ENCODE results near the gene CAPN11.
"Not testable (repeated sequence)": the region's sequence is repeated elsewhere in the genome, so short reads cannot be mapped to it uniquely, and the experiment has no call there.

CAPN11 gene

DNA sequence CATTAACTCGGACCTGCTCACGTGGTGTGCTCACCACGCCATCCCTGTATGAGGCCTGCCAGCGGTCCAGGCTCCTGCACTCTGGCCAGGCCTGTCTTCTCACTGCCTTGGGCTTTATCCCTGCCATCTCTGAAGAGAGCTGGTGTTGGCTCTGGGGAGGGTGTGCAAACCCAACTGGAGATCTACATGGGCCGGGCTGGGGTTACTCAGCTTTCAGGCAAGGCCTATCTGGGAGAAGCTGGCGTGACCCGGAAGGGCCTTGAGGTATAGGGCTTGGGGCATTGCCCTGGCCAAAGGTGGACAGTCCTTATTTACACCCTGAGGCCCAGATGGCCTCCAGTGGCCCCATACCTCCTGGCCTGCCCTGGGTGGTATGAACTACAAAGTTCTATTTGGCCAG lies 69.8 kb downstream of the CAPN11 start:
- H3K27ac Mint-ChIP-seq, result no peak overlapping the region
- no peak for ATAC-seq

DNA sequence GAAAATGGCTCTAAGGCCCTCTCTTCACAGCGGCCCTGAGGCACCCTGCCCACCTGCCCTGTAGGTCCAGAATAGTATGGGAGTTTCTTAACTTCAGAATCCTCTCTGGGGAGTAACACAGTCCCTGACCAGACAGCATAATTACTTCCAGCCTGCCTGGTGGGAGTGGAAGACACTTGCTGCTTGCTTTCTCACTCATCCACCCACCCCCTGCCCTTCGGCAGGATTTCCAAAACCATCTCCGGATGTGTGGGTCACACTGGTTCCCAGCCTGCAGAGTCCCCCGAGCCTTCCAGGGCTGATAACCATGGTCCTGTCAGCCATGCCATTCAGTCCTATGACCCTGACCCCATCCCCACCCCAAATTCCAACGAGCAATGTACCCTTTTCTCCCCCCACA lies 70.2 kb downstream of the CAPN11 start:
- ATAC-seq, result no peak
- no peak overlapping the region for H3K4me3 Mint-ChIP-seq
- peaks cover 10% of the 10 kb centered on the region for H3K4me1 Mint-ChIP-seq
- peaks cover 34% of the 10 kb centered on the region for H3K36me3 Mint-ChIP-seq
- no peaks in the 10 kb centered on the region for H3K9me3 Mint-ChIP-seq
- no peak overlapping the region for H3K27ac Mint-ChIP-seq
- no peak for DNase-seq (ENCODE audit: low spot score in 2 of 2)

More for the DNA sequence above, 69.8 kb downstream of the CAPN11 start:
- Mint-ChIP-seq H3K4me1 (peaks cover 10% of the 10 kb centered on the region), H3K9me3 (no peaks in the 10 kb centered on the region), H3K4me3 (no peak overlapping the region), H3K36me3 (peaks cover 30% of the 10 kb centered on the region)
- DNase-seq (ENCODE audit: low spot score in 2 of 2), result no peak

DNA sequence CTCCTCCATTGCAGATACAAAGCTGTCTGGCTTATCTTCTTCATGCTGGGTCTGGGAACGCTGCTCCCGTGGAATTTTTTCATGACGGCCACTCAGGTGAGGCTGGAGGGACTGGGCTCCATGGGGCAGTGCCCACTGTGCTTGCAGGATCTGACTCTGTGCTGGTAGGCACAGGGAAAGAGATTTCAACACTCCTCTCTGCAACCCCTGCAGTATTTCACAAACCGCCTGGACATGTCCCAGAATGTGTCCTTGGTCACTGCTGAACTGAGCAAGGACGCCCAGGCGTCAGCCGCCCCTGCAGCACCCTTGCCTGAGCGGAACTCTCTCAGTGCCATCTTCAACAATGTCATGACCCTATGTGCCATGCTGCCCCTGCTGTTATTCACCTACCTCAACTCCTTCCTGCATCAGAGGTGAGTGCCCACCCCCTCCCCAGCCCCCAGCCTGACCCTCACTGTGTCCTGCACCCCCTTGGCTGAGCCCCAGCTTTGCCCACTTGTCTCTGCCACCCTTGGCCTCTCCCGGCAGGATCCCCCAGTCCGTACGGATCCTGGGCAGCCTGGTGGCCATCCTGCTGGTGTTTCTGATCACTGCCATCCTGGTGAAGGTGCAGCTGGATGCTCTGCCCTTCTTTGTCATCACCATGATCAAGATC lies 70.9 kb downstream of the CAPN11 start:
- ATAC-seq (no peak), DNase-seq (ENCODE audit: low spot score in 2 of 2) (no peak)
- Mint-ChIP-seq H3K9me3 (no peaks in the 10 kb centered on the region), H3K4me3 (no peak overlapping the region), H3K4me1 (peaks cover 5% of the 10 kb centered on the region), H3K27ac (no peak overlapping the region), H3K36me3 (peaks cover 37% of the 10 kb centered on the region)

DNA sequence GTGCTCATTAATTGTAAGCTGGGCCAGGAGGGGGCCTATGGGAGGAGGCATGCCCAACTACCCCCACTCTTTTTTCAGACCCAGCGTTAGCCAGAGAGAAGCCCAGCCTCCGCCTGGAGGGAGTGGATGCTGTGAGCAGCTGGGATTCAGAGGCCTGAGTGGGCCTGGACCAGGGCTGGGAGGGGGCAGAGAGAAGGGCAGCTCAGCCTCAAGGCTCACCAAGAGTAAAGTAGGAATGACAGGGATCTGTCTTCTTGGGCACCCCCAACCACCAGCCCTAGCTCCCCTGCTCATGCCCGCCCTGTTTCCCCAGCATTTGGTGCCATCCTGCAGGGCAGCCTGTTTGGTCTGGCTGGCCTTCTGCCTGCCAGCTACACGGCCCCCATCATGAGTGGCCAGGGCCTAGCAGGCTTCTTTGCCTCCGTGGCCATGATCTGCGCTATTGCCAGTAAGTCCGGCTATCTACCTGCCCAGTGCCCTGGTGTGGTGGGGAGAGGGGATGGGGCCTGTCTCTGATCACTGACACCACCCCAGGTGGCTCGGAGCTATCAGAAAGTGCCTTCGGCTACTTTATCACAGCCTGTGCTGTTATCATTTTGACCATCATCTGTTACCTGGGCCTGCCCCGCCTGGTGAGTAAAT lies 71.5 kb downstream of the CAPN11 start:
- Mint-ChIP-seq H3K4me3 (no peak overlapping the region), H3K4me1 (no peaks in the 10 kb centered on the region), H3K27ac (peak overlapping the region; percentile 6), H3K9me3 (no peaks in the 10 kb centered on the region), H3K36me3 (peaks cover 37% of the 10 kb centered on the region)
- DNase-seq (ENCODE audit: low spot score in 2 of 2), result no peak
- ATAC-seq, result no peak

DNA sequence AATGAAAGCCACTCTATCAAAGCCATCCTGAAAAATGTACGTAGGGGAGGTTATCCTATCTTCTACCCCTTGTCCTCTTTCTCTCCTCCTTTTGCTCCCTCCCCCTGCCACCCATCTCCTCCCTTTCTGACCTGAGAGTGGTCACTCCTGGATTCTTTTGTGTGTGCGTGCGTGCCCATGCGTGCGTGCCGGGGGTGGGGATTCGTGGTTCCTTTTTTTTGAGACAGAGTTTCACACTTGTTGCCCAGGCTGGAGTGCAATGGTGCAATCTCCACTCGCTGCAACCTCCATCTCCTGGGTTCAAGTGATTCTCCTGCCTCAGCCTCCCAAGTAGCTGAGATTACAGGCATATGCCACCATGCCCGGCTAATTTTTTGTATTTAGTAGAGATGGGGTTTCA lies 72.8 kb downstream of the CAPN11 start:
- ATAC-seq; H3K9me3 Mint-ChIP-seq; DNase-seq (ENCODE audit: low spot score in 2 of 2); H3K4me3 Mint-ChIP-seq; H3K4me1 Mint-ChIP-seq: not testable (repeated sequence)
- H3K27ac Mint-ChIP-seq, result peak overlapping the region; percentile 6
- H3K36me3 Mint-ChIP-seq, result peaks cover 37% of the 10 kb centered on the region

DNA sequence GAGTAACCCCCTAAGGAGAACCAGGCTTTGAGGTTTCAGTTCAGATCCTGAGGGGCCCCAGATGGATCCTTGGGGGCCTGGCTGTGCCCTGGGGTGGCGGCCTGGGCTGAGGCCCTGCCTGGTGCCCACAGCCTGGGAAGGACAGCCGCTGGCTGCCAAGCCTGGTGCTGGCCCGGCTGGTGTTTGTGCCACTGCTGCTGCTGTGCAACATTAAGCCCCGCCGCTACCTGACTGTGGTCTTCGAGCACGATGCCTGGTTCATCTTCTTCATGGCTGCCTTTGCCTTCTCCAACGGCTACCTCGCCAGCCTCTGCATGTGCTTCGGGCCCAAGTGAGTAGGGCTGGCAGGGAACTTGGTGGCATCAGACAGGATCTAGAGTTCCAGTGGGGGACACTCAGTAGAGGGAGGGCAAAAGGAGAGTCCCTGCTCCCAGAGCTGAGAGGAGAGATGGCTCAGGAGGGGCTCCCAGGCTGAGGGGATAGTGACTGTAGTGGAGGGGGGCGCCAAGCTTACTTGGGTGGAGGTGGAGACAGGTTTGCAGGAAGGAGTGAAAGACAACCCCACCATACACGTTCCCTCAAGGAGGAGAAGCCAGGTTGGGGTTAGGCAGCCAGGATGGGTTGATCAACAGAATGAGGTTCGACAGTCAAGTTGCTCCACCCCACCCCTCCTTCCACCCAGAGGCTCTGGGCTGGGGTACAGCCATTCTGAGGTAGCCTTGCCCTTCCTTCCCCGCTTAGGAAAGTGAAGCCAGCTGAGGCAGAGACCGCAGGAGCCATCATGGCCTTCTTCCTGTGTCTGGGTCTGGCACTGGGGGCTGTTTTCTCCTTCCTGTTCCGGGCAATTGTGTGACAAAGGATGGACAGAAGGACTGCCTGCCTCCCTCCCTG lies 74.3 kb downstream of the CAPN11 start:
- peaks cover 50% of the 10 kb centered on the region for H3K36me3 Mint-ChIP-seq
- H3K4me3 Mint-ChIP-seq, result no peak overlapping the region
- H3K9me3 Mint-ChIP-seq, result no peaks in the 10 kb centered on the region

DNA sequence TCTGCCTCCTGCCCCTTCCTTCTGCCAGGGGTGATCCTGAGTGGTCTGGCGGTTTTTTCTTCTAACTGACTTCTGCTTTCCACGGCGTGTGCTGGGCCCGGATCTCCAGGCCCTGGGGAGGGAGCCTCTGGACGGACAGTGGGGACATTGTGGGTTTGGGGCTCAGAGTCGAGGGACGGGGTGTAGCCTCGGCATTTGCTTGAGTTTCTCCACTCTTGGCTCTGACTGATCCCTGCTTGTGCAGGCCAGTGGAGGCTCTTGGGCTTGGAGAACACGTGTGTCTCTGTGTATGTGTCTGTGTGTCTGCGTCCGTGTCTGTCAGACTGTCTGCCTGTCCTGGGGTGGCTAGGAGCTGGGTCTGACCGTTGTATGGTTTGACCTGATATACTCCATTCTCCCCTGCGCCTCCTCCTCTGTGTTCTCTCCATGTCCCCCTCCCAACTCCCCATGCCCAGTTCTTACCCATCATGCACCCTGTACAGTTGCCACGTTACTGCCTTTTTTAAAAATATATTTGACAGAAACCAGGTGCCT lies 75.0 kb downstream of the CAPN11 start:
- Mint-ChIP-seq H3K4me3 (no peak overlapping the region), H3K36me3 (peaks cover 50% of the 10 kb centered on the region), H3K9me3 (no peaks in the 10 kb centered on the region), H3K4me1 (peaks cover 19% of the 10 kb centered on the region), H3K27ac (no peak overlapping the region)
- ATAC-seq (no peak), DNase-seq (ENCODE audit: low spot score in 2 of 2) (no peak)

More for the DNA sequence above, 74.3 kb downstream of the CAPN11 start:
- DNase-seq (ENCODE audit: low spot score in 2 of 2) (no peak), ATAC-seq (no peak)
- peaks cover 11% of the 10 kb centered on the region for H3K4me1 Mint-ChIP-seq
- peak overlapping the region; percentile 49 for H3K27ac Mint-ChIP-seq
